CD4-positive, alpha-beta T cell treated with Interleukin-4 for 1 hour (primary cell): ENCODE measurements around the gene ZFHX2.
A peak's percentile ranks its signal among the peaks of the same experiment; 100 is the strongest.
"Not testable (repeated sequence)": the region's sequence is repeated elsewhere in the genome, so short reads cannot be mapped to it uniquely, and the experiment has no call there.

ENCODE experiments used
- DNase-seq, 2 donors: peaks; one replicate each; pipeline ENCODE4 v3.0.0-alpha.2; 2020 to 2022

Gene ZFHX2

GRCh38 chr14:23551266-23552028 lies at the start of gene ZFHX2:
Gene ZFHX2 (minus strand): TSS chr14:23551765. CDS start chr14:23535325, 16,440 bp downstream.
- DNase-seq: peak; percentile 63 to 79

- DNase-seq: no peak
These were observed 49.2 kb upstream of the ZFHX2 start for GRCh38 chr14:23600806-23601205.

DNA sequence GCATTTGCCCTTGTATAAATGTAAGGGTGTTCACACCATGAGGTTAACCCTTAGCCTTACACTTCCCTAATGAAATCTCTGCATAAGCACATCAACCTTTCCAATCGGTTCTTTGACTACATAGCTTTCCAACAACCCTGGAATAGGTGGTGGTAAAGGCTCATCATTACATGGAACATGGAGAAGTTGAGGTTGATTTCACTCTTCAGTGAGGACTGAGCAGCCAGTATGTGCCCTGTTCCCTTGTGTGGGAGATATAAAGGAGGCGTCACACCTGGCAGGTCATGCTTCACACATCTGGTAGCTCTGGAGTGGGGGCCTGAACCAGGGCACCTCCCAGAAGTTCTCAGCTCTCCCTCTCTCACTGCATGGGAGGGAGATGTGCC lies 48.8 kb upstream of the ZFHX2 start:
- no peak for DNase-seq

- not testable (repeated sequence) for DNase-seq
These were observed 42.6 kb upstream of the ZFHX2 start for GRCh38 chr14:23594191-23594590.

DNA sequence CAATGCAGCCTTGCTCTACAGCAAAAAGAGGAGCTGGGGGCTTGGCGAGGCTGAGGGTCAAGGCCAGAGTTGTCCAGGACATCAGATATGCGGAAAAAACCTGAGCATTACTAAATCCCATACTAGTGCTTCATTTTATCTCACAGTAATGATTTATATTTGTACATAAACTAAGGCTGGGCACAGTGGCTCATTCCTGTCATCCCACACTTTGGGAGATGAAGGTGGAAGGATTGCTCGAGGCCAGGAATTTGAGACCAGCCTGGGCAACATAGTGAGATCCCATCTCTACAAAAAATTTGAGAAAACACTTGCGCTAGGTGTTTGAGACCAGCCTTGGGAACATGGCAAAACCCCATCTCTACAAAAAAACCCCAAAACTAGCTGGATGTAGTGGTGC lies 38.6 kb upstream of the ZFHX2 start:
- DNase-seq: no peak

GRCh38 chr14:23589606-23590005 lies 38.0 kb upstream of the ZFHX2 start:
- no peak for DNase-seq

- DNase-seq: peak; percentile 83 to 85
These were observed 37.5 kb upstream of the ZFHX2 start for GRCh38 chr14:23588884-23589598.

- not testable (repeated sequence) for DNase-seq
These were observed 33.1 kb upstream of the ZFHX2 start for GRCh38 chr14:23584527-23585203.

DNA sequence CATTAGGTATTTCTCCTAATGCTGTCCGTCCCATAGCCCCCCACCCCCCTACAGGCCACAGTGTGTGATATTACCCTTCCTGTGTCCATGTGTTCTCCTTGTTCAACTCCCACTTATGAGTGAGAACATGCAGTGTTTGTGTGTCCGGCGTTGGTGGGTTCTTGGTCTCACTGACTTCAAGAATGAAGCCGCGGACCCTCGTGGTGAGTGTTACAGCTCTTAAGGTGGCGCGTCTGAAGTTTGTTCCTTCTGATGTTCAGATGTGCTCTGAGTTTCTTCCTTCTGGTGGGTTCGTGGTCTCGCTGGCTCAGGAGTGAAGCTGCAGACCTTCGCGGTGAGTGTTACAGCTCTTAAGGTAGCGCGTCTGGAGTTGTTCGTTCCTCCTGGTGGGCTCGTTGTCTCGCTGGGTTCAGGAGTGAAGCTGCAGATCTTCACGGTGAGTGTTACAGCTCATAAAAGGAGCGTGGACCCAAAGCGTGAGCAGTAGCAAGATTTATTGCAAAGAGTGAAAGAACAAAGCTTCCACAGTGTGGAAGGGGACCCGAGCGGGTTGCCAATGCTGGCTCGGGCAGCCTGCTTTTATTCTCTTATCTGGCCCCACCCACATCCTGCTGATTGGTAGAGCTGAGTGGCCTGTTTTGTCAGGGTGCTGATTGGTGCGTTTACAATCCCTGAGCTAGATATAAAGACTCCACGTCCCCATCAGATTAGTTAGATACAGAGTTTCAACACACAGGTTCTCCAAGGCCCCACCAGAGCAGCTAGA lies 32.4 kb upstream of the ZFHX2 start:
- DNase-seq: not testable (repeated sequence)

- DNase-seq: no peak
These were observed 31.6 kb upstream of the ZFHX2 start for GRCh38 chr14:23582906-23583760.

DNA sequence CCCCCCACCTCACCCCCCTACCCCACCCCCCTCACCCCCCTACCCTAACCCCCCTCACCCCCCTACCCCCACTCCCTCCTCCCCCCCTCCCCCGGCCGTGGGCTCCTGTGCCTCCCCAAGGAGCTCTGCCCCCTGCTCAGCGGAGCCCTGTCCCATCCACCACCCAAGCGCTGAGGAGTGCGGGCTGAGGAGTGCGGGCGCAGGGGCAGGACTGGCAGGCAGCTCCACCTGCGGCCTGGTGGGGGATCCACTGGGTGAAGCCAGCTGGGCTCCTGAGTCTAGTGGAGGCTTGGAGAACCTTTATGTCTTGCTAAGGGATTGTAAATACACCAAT lies 29.4 kb upstream of the ZFHX2 start:
- no peak for DNase-seq

DNA sequence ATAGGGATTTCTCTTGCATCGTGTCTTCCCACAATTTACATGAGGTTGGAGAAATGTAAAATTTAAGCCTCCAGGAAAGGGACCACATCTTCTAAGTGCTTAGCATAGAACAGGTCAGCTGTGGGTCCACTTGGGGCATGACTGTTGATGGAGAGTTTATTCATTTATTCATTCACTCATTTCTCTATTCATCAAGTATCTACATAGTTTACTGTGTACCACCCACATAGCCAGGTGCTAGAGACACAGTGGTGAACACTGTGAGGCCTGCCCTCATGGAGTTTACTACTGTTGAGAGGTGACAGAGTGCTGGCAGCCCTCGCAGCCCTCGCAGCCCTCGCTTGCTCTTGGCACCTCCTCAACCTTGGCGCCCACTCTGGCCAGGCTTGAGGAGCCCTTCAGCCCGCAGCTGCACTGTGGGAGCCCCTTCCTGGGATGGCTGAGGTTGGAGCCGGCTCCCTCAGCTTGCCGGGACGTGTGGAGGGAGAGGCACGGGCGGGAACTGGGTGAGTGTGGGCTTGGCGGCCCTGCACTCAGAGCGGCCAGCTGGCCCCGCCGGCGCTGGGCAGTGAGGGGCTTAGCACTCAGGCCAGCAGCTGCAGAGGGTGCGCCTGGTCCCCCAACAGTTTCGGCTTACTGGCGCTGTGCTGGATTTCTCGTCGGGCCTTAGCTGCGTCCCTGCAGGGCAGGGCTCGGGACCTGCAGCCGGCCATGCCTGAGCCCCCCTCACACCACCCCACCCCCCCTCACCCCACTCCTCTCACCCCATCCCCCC lies 28.8 kb upstream of the ZFHX2 start:
- DNase-seq: no peak

GRCh38 chr14:23579739-23580138 lies 28.2 kb upstream of the ZFHX2 start:
- no peak for DNase-seq

DNA sequence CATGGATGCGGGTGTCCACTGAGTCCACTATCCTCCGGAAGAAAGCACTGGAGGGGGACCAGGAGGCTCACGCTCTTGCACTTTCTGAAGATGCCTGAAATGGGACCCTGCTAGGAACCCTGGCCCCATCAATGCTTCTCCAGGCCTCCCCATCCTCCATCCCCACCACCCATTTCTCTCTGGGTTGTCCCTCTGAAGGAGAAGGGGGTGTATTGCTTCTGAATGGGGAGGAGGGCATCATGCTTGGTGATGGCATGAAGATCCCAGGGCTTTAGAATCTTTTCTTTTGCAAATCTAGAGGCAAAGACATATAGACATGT lies 27.7 kb upstream of the ZFHX2 start:
- no peak for DNase-seq

GRCh38 chr14:23578560-23579310 lies 27.2 kb upstream of the ZFHX2 start, which contains the start of gene JPH4:
Gene JPH4 (minus strand): TSS chr14:23578790. CDS start chr14:23577453, 1,337 bp downstream.
- no peak for DNase-seq

DNA sequence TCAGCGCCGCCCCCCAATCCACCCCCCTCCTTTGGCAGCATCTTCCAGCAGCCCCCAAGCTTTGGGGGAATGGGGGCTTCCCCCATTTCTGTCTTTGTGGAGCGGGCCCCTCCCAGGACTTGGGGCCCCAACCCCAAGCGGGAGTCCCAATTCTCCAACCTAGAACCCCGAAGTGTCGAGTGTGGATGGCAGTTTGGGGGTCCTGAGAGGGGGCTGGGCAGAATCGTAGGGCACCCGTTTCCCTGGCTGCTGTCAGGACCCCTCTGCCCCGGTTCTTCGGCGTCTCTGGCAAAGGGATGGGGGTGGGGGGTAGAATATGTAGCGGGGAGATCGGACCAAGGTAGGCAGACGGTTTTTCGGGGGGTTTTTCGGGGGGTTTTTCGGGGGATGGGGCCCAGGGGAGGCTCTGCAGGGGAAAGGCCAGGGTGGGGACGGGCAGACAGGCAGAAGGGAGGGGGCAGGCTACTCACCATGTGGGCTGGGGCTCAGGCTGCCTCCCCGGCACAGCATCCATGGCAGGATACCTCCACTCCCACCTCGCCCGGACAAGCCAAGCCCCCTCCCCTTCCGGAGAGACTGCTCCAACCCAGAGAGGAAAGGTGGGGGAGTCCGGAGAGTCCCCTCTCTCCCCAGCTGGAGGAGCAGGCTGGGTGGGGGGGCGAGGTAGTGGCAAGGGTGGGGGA lies 26.3 kb upstream of the ZFHX2 start:
- no peak for DNase-seq

GRCh38 chr14:23577004-23577681 lies 25.6 kb upstream of the ZFHX2 start:
- no peak for DNase-seq

- no peak for DNase-seq
These were observed 21.9 kb upstream of the ZFHX2 start for GRCh38 chr14:23573384-23574015.

DNA sequence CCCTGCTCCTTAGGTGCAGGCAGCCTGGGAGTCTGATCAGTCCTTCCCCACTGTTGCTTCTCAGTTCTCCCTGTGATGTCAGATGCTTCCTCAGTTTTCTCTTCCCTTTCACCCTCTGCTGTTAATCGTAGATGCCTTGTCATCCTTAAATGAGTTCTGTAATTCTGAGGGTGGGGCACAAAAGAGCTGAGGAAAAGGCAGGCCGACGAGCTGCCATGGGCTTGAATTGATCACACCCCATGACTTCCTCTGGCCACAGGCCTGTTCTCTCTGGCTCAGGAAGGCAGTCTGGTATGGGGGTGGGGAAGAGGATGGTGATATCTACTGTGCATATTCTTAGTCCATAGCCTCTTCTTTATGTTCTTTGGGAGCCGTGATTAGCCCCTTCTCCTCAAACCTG lies 21.3 kb upstream of the ZFHX2 start:
- DNase-seq: peak in 1 of 2 donors; percentile 39
